HG03565 (cell line): ENCODE measurements around the gene JDP2.
"Not testable (repeated sequence)": the region's sequence is repeated elsewhere in the genome, so short reads cannot be mapped to it uniquely, and the experiment has no call there.

Experiments used
- ATAC-seq: cut with Tn5 transposase; IDR thresholded peaks from one replicate; pipeline ENCODE4 v1.9.1; 2021; ENCODE audit warnings: mild to moderate bottlenecking, moderate library complexity; ENCODE audit not compliant: unreplicated experiment

Gene JDP2

DNA sequence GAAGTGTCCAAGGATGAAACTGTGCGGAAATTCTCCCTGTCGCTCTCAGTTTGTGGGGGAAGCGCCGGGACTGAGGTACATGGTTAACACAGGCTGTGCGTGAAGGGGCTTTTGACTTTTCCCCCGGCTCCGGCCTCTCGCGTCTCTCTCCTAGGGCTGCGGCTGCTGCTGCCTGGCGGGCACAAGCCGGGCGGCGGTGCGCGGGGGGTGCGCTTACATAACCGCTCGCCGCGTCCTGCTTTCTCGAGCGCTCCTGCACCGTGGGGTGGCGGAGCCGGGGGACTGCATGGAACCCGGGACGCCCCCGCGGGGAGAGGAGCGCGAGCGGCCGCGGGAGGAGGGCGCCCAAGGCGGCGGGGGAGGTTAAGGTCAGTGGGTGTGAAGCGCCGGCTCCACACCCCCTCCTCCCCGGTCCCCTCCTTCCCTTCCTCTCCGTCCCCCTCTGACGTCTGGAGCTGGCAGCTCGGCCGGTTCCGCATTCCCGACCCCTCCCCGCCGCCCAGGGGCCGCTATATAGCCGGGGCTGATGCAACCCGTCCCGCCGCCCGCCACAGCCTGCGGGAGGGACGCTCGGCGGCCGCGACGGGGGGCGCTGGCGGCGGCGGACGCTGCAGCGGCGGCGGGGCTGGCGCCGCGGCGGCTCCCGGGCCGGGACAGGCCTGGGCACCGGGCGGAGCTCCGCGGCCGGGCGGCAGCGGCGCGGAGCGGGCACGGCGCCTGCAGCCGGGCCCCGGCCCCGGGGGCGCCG is at the start of gene JDP2:
Gene JDP2 (plus strand): TSS at position 541 of the 748 bp plus-strand sequence. CDS start 9,899 bp downstream, outside the sequence.
- peak; percentile 28 for ATAC-seq

GRCh38 chr14:75379246-75379929 is 48.4 kb upstream of the JDP2 start:
- ATAC-seq, result no peak

GRCh38 chr14:75379930-75380270 is 47.9 kb upstream of the JDP2 start:
- ATAC-seq, result no peak

- no peak for ATAC-seq
Observed at GRCh38 chr14:75380656-75381055, 47.2 kb upstream of the JDP2 start.

DNA sequence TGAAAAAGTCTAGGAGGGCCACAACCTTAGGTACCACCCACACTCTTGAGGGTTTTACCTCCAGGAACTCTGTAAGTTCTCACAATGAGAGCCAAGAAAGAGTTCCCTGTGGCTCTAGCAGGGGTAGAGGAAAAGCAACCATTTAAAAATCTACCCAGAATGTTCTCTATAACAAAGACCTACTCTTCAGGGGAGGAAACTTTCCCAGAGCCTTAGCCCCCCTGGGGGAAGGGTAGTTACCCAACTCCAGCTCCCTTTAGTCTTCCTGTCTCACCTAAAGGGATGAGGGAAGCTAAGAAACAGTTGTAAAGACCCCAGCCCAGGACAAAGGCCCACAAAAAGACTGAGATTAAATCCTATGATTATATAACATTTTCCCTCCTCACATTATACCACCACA is 46.2 kb upstream of the JDP2 start:
- ATAC-seq, result no peak

DNA sequence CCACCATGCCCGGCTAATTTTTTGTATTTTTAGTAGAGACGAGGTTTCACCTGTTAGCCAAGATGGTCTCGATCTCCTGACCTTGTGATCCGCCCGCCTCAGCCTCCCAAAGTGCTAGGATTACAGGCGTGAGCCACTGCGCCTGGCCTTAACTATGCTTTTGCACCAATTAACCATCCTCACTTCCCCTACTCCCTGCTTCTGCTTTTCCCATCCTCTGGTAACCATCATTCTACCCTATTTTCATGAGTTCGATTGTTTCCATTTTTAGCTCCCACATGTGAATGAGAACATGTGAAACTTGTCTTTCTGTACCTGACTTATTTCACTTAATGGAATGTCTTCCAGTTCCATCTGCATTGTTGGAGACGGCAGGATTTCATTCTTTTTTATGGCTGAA is 44.6 kb upstream of the JDP2 start:
- not testable (repeated sequence) for ATAC-seq

DNA sequence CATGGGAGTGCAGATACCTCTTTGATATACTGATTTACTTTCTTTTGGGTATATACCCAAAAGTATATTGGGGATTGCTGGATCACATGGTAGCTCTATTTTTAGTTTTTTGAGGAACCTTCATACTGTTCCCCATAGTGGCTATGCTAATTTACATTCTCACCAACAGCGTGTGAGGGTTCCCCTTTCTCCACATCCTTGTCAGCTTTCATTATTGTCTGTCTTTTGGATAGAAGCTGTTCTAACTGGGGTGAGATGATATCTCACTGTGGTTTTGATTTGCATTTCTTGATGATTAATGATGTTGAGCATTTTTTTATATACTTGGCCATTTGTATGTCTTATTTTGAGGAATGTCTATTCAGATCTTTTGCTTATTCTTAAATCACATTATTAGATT is 44.1 kb upstream of the JDP2 start:
- no peak for ATAC-seq

- ATAC-seq, result no peak
Observed at GRCh38 chr14:75389679-75390078, 38.1 kb upstream of the JDP2 start.

- no peak for ATAC-seq
Observed at GRCh38 chr14:75390183-75390582, 37.6 kb upstream of the JDP2 start.

DNA sequence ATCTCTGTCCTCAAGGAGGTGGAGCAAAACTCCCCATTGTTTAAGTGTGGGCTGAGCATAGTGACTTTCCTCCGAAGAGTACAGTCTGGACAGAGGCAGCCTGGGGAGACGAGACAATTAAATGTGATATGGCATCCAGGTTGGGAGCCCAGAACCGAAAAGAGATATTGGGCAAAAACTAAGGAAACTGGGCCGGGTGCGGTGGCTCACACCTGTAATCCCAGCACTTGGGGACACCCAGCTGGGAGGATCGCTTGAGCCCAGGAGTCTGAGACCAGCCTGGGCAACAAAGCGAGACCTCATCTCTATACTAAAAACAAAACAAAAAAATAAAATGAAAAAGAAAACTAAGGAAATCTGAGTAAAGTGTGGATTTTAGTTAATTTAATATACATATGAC is 35.9 kb upstream of the JDP2 start:
- ATAC-seq, result no peak

GRCh38 chr14:75392686-75393641 is 34.9 kb upstream of the JDP2 start:
- ATAC-seq, result no peak

DNA sequence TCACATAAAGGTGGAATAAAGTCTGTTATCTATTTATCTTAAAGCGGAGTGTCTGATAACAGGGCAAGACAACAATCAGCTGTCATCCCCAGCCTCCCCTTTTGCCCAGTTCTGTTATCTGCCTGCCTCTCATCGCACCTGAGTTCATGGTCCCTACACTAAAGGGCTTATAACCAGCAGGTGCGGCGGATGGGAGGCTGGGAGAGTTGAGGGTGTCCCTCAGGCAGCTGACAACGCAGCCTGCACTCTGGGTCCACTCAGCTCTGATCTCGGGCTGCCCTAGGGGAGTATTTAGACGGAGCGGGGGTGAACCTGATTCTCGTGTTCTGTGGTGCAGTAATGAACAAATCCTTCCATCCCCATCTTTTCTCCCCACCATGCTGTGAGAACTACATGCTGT is 34.0 kb upstream of the JDP2 start:
- ATAC-seq, result no peak

- no peak for ATAC-seq
Observed at GRCh38 chr14:75395862-75396261, 32.0 kb upstream of the JDP2 start.

DNA sequence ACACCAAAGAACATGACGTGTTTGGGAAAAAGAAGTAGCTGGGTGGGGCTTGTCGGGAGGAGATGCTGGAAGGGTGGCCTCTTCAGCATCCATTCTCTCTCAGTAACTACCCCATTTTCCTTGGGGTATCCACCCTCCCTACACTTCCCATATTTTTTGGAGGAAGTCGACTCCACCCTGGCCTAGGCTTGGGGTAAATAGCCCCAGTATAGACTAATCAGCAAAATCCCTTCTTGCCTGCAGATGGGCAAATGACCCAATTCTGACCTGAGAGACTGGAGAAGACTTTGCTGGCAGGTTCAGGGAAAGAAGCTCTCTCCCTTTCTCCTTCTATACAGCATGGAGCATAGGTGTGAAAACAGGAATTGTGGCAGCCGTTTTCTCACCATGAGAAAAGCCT is 28.5 kb upstream of the JDP2 start:
- ATAC-seq, result no peak

- ATAC-seq, result no peak
Observed at GRCh38 chr14:75399843-75400775, 27.7 kb upstream of the JDP2 start.

DNA sequence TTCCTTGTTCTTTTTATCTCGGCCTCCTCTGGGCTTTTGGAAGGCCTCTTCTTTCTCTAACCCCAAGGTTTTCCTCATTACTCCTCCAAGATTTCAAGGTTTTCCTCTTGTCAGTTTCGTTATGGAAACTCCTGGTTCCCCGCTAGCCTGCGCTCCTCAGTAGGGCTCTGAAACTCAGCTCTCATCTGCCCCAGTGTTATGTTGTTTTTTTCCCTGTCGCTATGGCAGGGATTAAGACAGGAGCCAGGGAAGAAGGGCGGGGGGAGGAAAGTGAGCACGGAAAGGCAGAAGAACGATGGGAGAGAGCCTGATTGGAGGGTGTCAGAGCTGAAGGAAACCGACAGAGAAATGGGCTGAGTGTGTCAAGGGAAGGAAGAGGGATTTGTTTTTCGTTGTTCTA is 26.5 kb upstream of the JDP2 start:
- no peak for ATAC-seq

DNA sequence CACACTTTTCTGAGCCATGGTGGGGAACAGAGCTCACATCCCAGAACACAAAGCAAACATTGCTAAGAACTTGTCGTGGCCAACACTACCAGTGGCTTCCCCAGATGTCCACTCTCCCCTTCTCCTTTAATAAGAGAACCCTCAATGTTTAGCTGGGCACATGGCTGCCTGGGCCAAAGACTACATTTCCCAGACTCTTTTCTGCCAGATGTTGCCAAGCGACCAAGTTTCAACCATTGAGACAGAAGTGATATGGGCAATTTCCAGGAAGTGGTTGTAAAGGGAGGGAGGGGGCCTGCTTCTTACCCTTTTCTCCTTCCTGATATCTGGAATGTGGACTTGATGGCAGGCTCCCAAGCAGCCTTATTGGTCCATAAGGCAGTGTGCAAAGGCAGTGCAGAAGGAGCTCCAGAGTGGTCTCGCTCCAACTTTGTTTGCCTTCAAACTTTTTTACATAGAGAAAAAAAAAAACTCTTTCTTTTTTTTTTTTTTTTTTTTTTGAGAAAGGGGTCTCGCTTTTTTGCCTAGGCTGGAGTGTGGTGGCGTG is 24.9 kb upstream of the JDP2 start:
- no peak for ATAC-seq

DNA sequence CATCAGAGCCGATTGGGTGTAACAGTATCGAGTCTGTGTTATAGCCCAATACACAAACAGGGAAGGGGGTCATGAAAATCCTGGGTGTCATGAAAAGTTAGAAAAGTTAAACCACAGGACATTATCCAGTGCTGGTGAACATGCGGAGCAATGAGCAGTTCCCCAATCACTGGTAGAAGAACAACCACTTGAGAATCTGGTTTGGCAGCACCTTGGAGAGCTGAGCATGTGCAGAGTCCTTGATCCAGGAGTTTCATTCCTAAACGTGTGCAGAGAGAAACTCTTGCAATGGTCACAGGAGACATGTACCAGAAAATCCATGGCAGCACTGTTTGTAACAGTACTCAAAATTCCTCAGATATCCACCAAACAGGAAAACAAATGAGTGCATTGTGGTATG is 23.0 kb upstream of the JDP2 start:
- no peak for ATAC-seq

- ATAC-seq, result no peak
Observed at GRCh38 chr14:75406102-75406501, 21.7 kb upstream of the JDP2 start.

DNA sequence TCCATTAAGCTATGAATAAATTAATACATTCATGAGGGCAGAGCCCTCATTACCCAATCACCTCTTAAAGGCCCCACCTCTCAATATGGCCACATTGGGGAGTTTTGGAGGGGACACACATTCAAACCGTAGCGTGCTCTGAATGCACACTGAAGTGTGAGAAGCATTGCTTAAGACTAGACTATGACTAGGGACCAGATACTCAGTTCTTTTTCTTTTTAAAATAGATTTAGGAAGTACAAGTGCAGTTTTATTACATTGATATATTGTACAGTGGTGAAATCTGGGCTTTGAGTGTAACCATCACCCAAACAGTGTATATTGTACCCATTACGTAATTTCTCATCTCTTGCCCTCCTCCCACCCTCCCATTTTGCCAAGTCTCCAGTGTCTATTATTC is 21.0 kb upstream of the JDP2 start:
- ATAC-seq, result no peak
